Dedifferentiated amniotic fluid mesenchymal stem cell (primary cell): ENCODE results near the gene CCNG2.

Experiments
- DNase-seq: peaks from one replicate; pipeline ENCODE4 v3.0.0-alpha.2; 2016; ENCODE audit errors: extremely low spot score

CCNG2 gene

GRCh38 chr4:77146186-77147078, 10.6 kb upstream of the CCNG2 start:
- no peak for DNase-seq

GRCh38 chr4:77147079-77147782, 9.8 kb upstream of the CCNG2 start:
- DNase-seq = no peak

- DNase-seq = no peak
These were observed 8.9 kb upstream of the CCNG2 start for GRCh38 chr4:77148078-77148477.

GRCh38 chr4:77149789-77150188, 7.2 kb upstream of the CCNG2 start:
- no peak for DNase-seq

- DNase-seq = no peak
These were observed 5.8 kb upstream of the CCNG2 start for GRCh38 chr4:77151241-77151640.

GRCh38 chr4:77152421-77152820, 4.6 kb upstream of the CCNG2 start:
- peak; percentile 42 for DNase-seq

GRCh38 chr4:77153006-77153405, 4.0 kb upstream of the CCNG2 start:
- no peak for DNase-seq

- no peak for DNase-seq
These were observed 2.9 kb upstream of the CCNG2 start for GRCh38 chr4:77154065-77154464.

- no peak for DNase-seq
These were observed 2.1 kb upstream of the CCNG2 start for GRCh38 chr4:77154761-77155499.

- no peak for DNase-seq
These were observed 1.2 kb upstream of the CCNG2 start for GRCh38 chr4:77155631-77156452.

- DNase-seq = peak; percentile 100
These were observed 485 bp upstream of the CCNG2 start for GRCh38 chr4:77156533-77156911.

GRCh38 chr4:77157859-77158486, 966 bp downstream of the CCNG2 start:
- DNase-seq = peak; percentile 76

GRCh38 chr4:77158487-77158861, 1.5 kb downstream of the CCNG2 start:
- no peak for DNase-seq

- no peak for DNase-seq
These were observed 2.8 kb downstream of the CCNG2 start for GRCh38 chr4:77159806-77160205.

- DNase-seq = no peak
These were observed 6.6 kb downstream of the CCNG2 start for GRCh38 chr4:77163641-77164040.

- no peak for DNase-seq
These were observed 10.2 kb downstream of the CCNG2 start for GRCh38 chr4:77167173-77167572.

GRCh38 chr4:77167866-77168265, 10.9 kb downstream of the CCNG2 start:
- no peak for DNase-seq

- DNase-seq = no peak
These were observed 12.5 kb downstream of the CCNG2 start for GRCh38 chr4:77169481-77169880.

- DNase-seq = no peak
These were observed 13.9 kb downstream of the CCNG2 start for GRCh38 chr4:77170926-77171325.

- DNase-seq = peak; percentile 76
These were observed 15.3 kb downstream of the CCNG2 start for GRCh38 chr4:77172336-77172735.

- DNase-seq = no peak
These were observed 17.4 kb downstream of the CCNG2 start for GRCh38 chr4:77174426-77174825.
